Sigmoid colon (tissue), 7 donors: ENCODE data around the gene GABRB3. TPM values are rescaled to one million over a fixed set of nuclear protein-coding genes. Genes with fewer than 3 reads are reported as not detected.

Source experiments
- DNase-seq: peaks from one replicate; pipeline ENCODE4 v3.0.0-alpha.2; 2019
- H3K27ac ChIP-seq, 4 donors: fragments of 200-600 bp; sonication (generic); one replicate each; pipeline ENCODE4 v1.5.1; 2016 to 2019; ENCODE audit warnings: mild to moderate bottlenecking in 1 of 4
- H3K27me3 ChIP-seq, 3 donors: fragments of 200-600 bp; sonication (generic); one replicate each; pipeline ENCODE4 v1.5.1; 2019; ENCODE audit warnings: mild to moderate bottlenecking in 1 of 3
- H3K36me3 ChIP-seq, 4 donors: fragments of 200-600 bp; sonication (generic); one replicate each; pipeline ENCODE4 v1.5.1; 2016 to 2019
- H3K4me1 ChIP-seq, 4 donors: fragments of 200-600 bp; sonication (generic); one replicate each; pipeline ENCODE4 v1.5.1; 2017 to 2019
- H3K4me3 ChIP-seq, 4 donors: fragments of 200-600 bp; sonication (generic); one replicate each; pipeline ENCODE4 v1.5.1; 2017 to 2019; ENCODE audit warnings: mild to moderate bottlenecking in 2 of 4, moderate library complexity in 1 of 4
- H3K9me3 ChIP-seq, 4 donors: fragments of 200-600 bp in 3 of 4; sonication (generic) in 3 of 4; one replicate each; pipeline versions ENCODE4 v1.5.1 to v1.6.1; 2013 to 2019
- CTCF ChIP-seq, 4 experiments: fragments of 450-650 bp in 3 of 4; fragments of 200-600 bp in 1 of 4; IDR thresholded peaks; one replicate each; pipeline ENCODE4 v1.5.1; 2016 to 2019; ENCODE audit warnings: antibody characterized with exemption in 4 of 4, mild to moderate bottlenecking in 3 of 4, moderate library complexity in 2 of 4
- EP300 ChIP-seq, 4 donors: sonication (generic); formaldehyde crosslinking; IDR thresholded peaks; one replicate each; pipeline ENCODE4 v1.6.1; 2017; ENCODE audit warnings: antibody characterized with exemption in 4 of 4
- POLR2A ChIP-seq, 2 donors: fragments of 450-650 bp; IDR thresholded peaks; one replicate each; pipeline ENCODE4 v1.6.1; 2016; ENCODE audit warnings: antibody characterized with exemption in 2 of 2, mild to moderate bottlenecking in 2 of 2, moderate library complexity in 2 of 2
- POLR2AphosphoS5 ChIP-seq, 4 donors: sonication (generic); formaldehyde crosslinking; IDR thresholded peaks; one replicate each; pipeline ENCODE4 v1.6.1; 2017; ENCODE audit warnings: antibody characterized with exemption in 4 of 4
- WGBS, 2 donors: extraction: QIAGEN DNeasy Blood & Tissue Kit; methylation state at CpG; one replicate each; pipeline ENCODE4 v1.1.7; 2013; 5-methylcytosine and 5-hydroxymethylcytosine counted together
- intact Hi-C: fragments of 100-400 bp; cut with DNase I; formaldehyde crosslinking; loops from one replicate; pipeline ENCODE4 v1.15.1; 2023
- polyA plus RNA-seq, 3 donors: library from polyadenylated mRNA; stranded (reverse); fragments of 200-250 nt; gene quantifications; one replicate each; pipeline ENCODE4 v1.2.3, GENCODE V29; 2013
- total RNA-seq, 4 donors: library from RNA; depleted of rRNA; stranded (reverse); fragments of >200 nt; gene quantifications; one replicate each; pipeline ENCODE4 v1.1.0, GENCODE V29; 2016
- donor health status: healthy with polysubstance abuse.
- donor health status: Bipolar disorder and iron deficiency.
- donor health status: healthy.

Gene GABRB3
- total and polyA plus RNA-seq, 7 donors, result 0.23 to 4.6 (median 1.0) TPM

GRCh38 chr15:26620528-26621458 is 152.1 kb downstream of the GABRB3 start:
- H3K27me3 ChIP-seq, result no peaks in the 10 kb centered on the region
- WGBS, 2 donors, result 77 to 83% methylated on average over 10 of the region's 10 CpGs
- no peak for DNase-seq
- peaks cover 0 to 5% (median 0%) of the 10 kb centered on the region in 4 donors for H3K9me3 ChIP-seq
- H3K4me1 ChIP-seq, result no peaks in the 10 kb centered on the region
- TF ChIP-seq POLR2AphosphoS5 (IDR thresholded peaks at IDR 0.05), result no peak
- no peak for TF ChIP-seq CTCF (IDR thresholded peaks at IDR 0.05)
- no peak for TF ChIP-seq POLR2A (IDR thresholded peaks at IDR 0.05)
- TF ChIP-seq EP300 (IDR thresholded peaks at IDR 0.05), result no peak
- H3K27ac ChIP-seq, result no peak overlapping the region
- H3K36me3 ChIP-seq, result no peaks in the 10 kb centered on the region
- intact Hi-C loops, result no loop called here
- H3K4me3 ChIP-seq, result no peak overlapping the region

GRCh38 chr15:26615927-26616302 is 157.0 kb downstream of the GABRB3 start:
- no peaks in the 10 kb centered on the region for H3K36me3 ChIP-seq
- H3K9me3 ChIP-seq, result peaks cover 0 to 5% (median 0%) of the 10 kb centered on the region in 4 donors
- H3K27ac ChIP-seq, result no peak overlapping the region
- no peak for DNase-seq
- H3K4me1 ChIP-seq, result no peaks in the 10 kb centered on the region
- no peak for TF ChIP-seq POLR2A (IDR thresholded peaks at IDR 0.05)
- TF ChIP-seq EP300 (IDR thresholded peaks at IDR 0.05), result no peak
- no peak for TF ChIP-seq POLR2AphosphoS5 (IDR thresholded peaks at IDR 0.05)
- no peak for TF ChIP-seq CTCF (IDR thresholded peaks at IDR 0.05)
- H3K27me3 ChIP-seq, result no peaks in the 10 kb centered on the region
- intact Hi-C loops, result no loop called here
- WGBS, 2 donors, result 80 to 85% methylated on average over 3 of the region's 3 CpGs
- no peak overlapping the region for H3K4me3 ChIP-seq

- Histone ChIP-seq H3K4me3 (no peak overlapping the region), H3K27me3 (no peaks in the 10 kb centered on the region), H3K4me1 (no peaks in the 10 kb centered on the region), H3K36me3 (no peaks in the 10 kb centered on the region), H3K27ac (no peak overlapping the region), H3K9me3 (peaks cover 0 to 2% (median 0%) of the 10 kb centered on the region in 4 donors)
- TF ChIP-seq EP300 (IDR thresholded peaks at IDR 0.05), result no peak
- intact Hi-C loops, result no loop called here
- 87 to 91% methylated on average over 7 of the region's 7 CpGs for WGBS, 2 donors
- DNase-seq, result no peak
Measured at GRCh38 chr15:26615188-26615926, 157.5 kb downstream of the GABRB3 start.

- H3K27ac ChIP-seq, result no peak overlapping the region
- H3K27me3 ChIP-seq, result no peaks in the 10 kb centered on the region
- TF ChIP-seq POLR2AphosphoS5 (IDR thresholded peaks at IDR 0.05) (no peak), CTCF (IDR thresholded peaks at IDR 0.05) (no peak), POLR2A (IDR thresholded peaks at IDR 0.05) (no peak), EP300 (IDR thresholded peaks at IDR 0.05) (no peak)
- 73 to 80% methylated on average over 3 of the region's 3 CpGs for WGBS, 2 donors
- no peaks in the 10 kb centered on the region for H3K36me3 ChIP-seq
- no peaks in the 10 kb centered on the region for H3K9me3 ChIP-seq
- DNase-seq, result no peak
- H3K4me1 ChIP-seq, result no peaks in the 10 kb centered on the region
- intact Hi-C loops, result no loop called here
- no peak overlapping the region for H3K4me3 ChIP-seq
Measured at GRCh38 chr15:26614734-26615133, 158.1 kb downstream of the GABRB3 start.

- Histone ChIP-seq H3K36me3 (no peaks in the 10 kb centered on the region), H3K9me3 (peaks cover 0 to 4% (median 0%) of the 10 kb centered on the region in 4 donors), H3K27ac (no peak overlapping the region), H3K4me3 (no peak overlapping the region), H3K27me3 (no peaks in the 10 kb centered on the region), H3K4me1 (no peaks in the 10 kb centered on the region)
- DNase-seq, result no peak
- no peak for TF ChIP-seq POLR2A (IDR thresholded peaks at IDR 0.05)
- no peak for TF ChIP-seq POLR2AphosphoS5 (IDR thresholded peaks at IDR 0.05)
- TF ChIP-seq CTCF (IDR thresholded peaks at IDR 0.05), result no peak
- no peak for TF ChIP-seq EP300 (IDR thresholded peaks at IDR 0.05)
- WGBS, 2 donors, result 49 to 56% methylated on average over 2 of the region's 2 CpGs
- intact Hi-C loops, result no loop called here
Measured at GRCh38 chr15:26598704-26599103, 174.2 kb downstream of the GABRB3 start.
